ENCODE results near the gene CADPS2.

Gene CADPS2

DNA sequence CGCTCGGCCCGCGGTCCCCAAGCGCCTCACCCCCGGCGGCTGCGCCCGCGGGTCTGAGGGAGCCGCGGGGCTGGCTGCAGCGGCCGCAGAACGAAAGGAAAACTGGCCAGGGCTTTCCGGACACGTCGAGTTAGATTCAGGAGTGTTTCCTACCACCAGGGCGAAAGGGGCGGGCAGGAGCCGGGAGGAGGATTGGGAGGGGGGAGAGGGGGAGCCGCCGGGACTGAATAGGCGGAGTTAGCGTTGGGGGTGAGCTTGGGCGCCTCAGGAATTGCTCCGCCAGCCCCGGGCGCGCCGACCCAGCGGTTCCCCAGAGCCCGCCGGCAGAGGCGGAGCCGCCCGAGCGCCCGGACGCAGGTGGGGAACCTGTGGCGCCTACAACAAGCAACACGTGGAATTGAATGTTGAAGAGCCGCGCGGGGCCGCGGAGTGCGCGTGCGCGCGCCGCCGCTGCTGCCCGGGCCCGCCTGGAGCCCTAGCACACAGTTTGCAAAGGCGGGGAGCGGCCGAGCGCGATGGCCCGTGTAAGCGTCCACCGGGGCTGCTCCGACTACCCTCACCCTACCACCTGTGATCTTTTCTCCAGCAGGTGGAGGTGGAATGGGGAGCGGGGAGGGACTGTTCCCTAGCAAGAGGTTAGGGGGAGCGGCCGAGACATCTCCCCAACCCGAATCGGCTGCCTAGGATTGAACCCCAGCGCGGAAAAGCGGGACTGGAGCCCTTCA lies at the start of gene CADPS2:
Gene CADPS2, minus strand, starts transcription at position 104 of the 725 bp plus-strand sequence. CDS start 123 bp downstream, outside the sequence.
- TF ChIP-seq, protein P1, sequence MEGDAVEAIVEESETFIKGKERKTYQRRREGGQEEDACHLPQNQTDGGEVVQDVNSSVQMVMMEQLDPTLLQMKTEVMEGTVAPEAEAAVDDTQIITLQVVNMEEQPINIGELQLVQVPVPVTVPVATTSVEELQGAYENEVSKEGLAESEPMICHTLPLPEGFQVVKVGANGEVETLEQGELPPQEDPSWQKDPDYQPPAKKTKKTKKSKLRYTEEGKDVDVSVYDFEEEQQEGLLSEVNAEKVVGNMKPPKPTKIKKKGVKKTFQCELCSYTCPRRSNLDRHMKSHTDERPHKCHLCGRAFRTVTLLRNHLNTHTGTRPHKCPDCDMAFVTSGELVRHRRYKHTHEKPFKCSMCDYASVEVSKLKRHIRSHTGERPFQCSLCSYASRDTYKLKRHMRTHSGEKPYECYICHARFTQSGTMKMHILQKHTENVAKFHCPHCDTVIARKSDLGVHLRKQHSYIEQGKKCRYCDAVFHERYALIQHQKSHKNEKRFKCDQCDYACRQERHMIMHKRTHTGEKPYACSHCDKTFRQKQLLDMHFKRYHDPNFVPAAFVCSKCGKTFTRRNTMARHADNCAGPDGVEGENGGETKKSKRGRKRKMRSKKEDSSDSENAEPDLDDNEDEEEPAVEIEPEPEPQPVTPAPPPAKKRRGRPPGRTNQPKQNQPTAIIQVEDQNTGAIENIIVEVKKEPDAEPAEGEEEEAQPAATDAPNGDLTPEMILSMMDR (IDR thresholded peaks at IDR 0.05): peak; percentile 9; the same call in 1 of the 2 replicates

DNA sequence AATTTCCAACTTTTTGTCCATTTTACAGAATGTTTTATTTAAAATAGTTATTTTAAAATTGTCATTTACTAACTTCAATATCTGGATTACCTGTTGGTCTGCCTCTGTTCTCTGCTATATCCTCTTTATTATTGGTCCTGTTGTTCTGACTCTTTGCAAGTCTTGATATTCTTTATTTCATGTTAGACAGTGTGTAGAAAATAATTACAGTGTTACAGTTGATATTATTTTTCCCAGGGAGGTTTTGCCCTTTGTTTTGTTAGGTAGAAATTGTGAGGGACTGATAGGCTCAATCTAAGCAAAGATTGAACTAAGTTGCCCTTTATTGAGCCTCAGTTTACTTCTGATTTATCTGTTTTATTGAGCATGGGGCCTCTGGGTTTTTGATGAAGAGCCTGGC lies 49.4 kb upstream of the CADPS2 start:
- TF ChIP-seq, protein P1 (IDR thresholded peaks at IDR 0.05): no peak

DNA sequence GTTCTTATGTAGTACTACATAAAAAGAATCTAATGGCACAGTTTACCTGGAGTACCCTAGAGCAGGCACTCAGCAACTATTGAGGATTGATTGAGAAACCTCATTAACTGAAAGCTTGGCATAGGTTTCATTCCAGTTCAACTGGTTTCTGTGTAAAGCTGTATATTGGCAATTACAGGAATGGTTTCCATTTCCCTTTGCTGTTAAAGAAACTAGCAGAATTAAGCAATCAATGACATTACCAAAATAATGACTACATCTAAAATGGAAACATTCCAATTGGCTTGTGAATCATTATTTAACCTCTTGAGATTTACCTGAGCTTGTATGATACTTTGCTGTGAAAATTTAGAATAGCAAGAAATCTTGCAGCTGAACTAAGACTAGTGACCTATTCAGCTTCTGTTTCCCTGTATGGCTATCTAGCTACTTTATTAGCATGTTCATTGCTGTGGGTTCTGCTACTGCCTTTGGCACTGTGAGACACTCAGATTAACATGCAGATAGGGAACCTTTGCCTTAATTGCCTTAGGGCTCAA lies 33.5 kb upstream of the CADPS2 start:
- TF ChIP-seq, protein P1 (IDR thresholded peaks at IDR 0.05): no peak

DNA sequence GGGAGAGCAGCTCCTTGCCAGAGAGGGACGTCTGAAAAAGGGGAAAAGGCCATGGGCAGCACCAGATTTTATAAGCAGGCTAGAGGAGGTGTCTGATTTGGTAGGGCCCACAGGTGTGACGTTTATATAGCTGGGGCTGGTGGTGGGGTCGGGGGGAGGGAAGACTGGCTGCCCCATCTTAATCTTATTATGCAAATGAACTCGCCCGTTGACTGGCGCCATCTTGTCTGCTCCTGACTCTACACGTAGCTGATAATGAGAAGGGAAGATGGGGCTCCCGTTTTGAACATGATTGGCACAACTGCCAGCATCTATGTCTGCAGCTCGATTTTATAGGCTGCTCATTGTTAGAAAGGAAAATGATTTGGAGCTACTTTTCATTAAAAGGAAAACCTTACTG lies 28.6 kb upstream of the CADPS2 start:
- TF ChIP-seq, protein P1 (IDR thresholded peaks at IDR 0.05): no peak

DNA sequence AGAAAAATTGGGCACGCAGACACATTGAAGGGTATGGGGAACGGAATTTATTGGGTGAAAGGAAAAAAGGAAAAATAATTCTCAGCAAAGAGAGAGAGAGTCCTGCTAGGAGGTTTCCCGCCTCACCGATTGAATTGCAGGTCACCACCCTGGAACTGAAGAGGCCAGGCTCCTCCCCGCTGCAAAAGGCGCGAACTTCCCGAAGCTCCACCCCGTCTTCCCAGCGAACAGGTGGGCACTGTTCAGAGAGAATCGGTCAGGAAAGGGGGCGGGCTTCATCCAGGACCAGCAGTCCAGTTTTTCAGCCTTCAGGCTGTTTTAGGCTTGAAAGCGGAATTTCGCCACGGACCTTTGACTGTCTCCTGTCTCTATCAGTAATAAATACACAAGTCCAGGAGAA lies 27.3 kb upstream of the CADPS2 start:
- TF ChIP-seq, protein P1 (IDR thresholded peaks at IDR 0.05): no peak

DNA sequence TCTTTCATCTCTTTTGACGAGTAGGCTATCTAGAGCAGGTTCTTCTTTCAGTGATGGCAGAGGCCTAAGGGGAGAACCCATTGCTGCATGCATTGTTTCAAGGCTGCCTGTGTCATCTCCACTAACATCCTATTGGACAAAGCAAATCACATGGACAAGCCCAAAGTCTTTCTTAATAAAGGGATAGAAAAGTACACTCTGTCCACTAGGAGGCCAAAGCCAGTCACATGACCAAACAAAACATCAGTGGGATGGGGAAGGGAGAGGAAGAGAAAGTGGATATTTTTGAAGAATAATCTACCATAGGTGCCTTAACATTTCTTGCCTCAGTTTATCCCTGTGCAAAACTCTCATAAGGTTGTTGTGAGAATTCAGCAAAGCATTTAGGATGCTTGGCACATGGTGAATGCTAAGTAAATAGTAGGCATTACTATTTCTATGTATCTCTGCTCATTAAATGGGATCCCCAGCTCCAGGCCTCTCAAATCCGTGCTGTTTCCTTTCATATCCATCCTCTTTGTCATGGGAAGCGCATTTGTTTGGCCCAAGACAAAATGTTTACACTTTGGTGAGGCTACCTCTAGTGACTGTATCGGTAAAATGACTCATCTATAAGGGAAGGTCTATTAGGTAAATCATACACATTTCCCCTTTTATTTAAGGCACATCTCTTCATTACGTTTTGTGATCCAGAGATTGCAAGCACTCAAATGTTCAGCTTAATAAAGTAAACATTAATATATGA lies 16.7 kb upstream of the CADPS2 start:
- TF ChIP-seq, protein P1 (IDR thresholded peaks at IDR 0.05): no peak

DNA sequence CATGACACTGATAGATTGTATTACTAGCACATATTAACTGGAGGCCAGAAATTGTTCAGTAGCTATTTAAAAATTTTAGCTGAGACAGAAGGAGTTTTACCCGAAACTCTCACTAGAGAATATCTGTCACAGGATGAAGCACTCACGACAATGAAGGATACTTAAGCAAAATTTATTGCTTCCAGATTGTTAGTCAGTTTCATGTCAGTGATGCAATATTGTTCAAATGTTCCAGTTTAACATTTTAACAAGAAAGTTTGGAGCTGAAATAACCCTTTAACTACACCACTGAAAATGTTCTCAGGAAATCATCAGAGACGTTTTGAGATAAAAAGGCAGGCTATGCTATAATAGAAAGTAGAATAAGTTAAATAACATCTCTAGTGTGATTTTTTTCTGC lies 15.0 kb upstream of the CADPS2 start:
- TF ChIP-seq, protein P1 (IDR thresholded peaks at IDR 0.05): no peak
